Mesenchymal stem cell (in vitro differentiated cells and primary cell): ENCODE measurements around the gene RSBN1.

ENCODE experiments used
- DNase-seq: peaks from one replicate; pipeline ENCODE4 v3.0.0-alpha.2; 2013
- H2AFZ ChIP-seq: one replicate; pipeline ENCODE4 v1.6.1; 2013; ENCODE audit warnings: low read depth, mild to moderate bottlenecking, control low read depth, inconsistent platforms, low read length, moderate library complexity
- H2AK5ac ChIP-seq: 2 replicates; pipeline ENCODE4 v1.6.1; 2013; ENCODE audit warnings: low read length, moderate library complexity, mild to moderate bottlenecking, inconsistent platforms; ENCODE audit not compliant: severe bottlenecking
- H2BK120ac ChIP-seq: one replicate; pipeline ENCODE4 v1.6.1; 2013; ENCODE audit warnings: low read depth, mild to moderate bottlenecking, inconsistent platforms, low read length, moderate library complexity
- H2BK12ac ChIP-seq, 2 experiments: one replicate each; pipeline ENCODE4 v1.6.1; 2013; ENCODE audit warnings: inconsistent platforms in 2 of 2, low read length in 2 of 2, mild to moderate bottlenecking in 2 of 2, moderate library complexity in 2 of 2, control low read depth in 1 of 2
- H2BK15ac ChIP-seq: one replicate; pipeline ENCODE4 v1.6.1; 2013; ENCODE audit warnings: mild to moderate bottlenecking, low read depth, inconsistent platforms; ENCODE audit not compliant: poor library complexity, severe bottlenecking
- H2BK5ac ChIP-seq: 2 replicates; pipeline ENCODE4 v1.6.1; 2013; ENCODE audit warnings: low read depth, mild to moderate bottlenecking, low read length, control low read depth, inconsistent platforms; ENCODE audit not compliant: poor library complexity, severe bottlenecking
- H3K14ac ChIP-seq, 2 experiments: one replicate each; pipeline ENCODE4 v1.6.1; 2013; ENCODE audit warnings: inconsistent platforms in 2 of 2, low read length in 2 of 2, control low read depth in 1 of 2, mild to moderate bottlenecking in 1 of 2, moderate library complexity in 1 of 2
- H3K18ac ChIP-seq, 2 experiments: one replicate each; pipeline ENCODE4 v1.6.1; 2013; ENCODE audit warnings: inconsistent platforms in 2 of 2, low read length in 2 of 2, control low read depth in 1 of 2, low read depth in 1 of 2, mild to moderate bottlenecking in 1 of 2
- H3K23ac ChIP-seq, 2 experiments: one replicate each; pipeline ENCODE4 v1.6.1; 2013; ENCODE audit warnings: inconsistent platforms in 2 of 2, low read length in 2 of 2, mild to moderate bottlenecking in 2 of 2, moderate library complexity in 2 of 2, control low read depth in 1 of 2
- H3K27ac ChIP-seq: 2 replicates; pipeline ENCODE4 v1.5.1; 2013; ENCODE audit warnings: mild to moderate bottlenecking, moderate library complexity, low read length, control low read depth, inconsistent platforms; ENCODE audit not compliant: poor library complexity, severe bottlenecking
- H3K27me3 ChIP-seq, 2 experiments: 2 replicates each; pipeline versions ENCODE4 v1.6.1 to v1.7.0; 2013; ENCODE audit warnings: low read length in 2 of 2, mild to moderate bottlenecking in 2 of 2, moderate library complexity in 2 of 2, control low read depth in 1 of 2, inconsistent platforms in 1 of 2; ENCODE audit not compliant: control insufficient read depth in 1 of 2, insufficient read depth in 1 of 2
- H3K36me3 ChIP-seq, 2 experiments: 2 replicates each; pipeline versions ENCODE4 v1.6.1 to v1.7.0; 2013; ENCODE audit warnings: low read length in 2 of 2, control low read depth in 1 of 2, inconsistent platforms in 1 of 2, low read depth in 1 of 2, mild to moderate bottlenecking in 1 of 2; ENCODE audit not compliant: insufficient read depth in 2 of 2, control insufficient read depth in 1 of 2
- H3K4ac ChIP-seq, 2 experiments: one replicate each; pipeline ENCODE4 v1.6.1; 2013; ENCODE audit warnings: inconsistent platforms in 2 of 2, low read length in 2 of 2, mild to moderate bottlenecking in 2 of 2, moderate library complexity in 2 of 2, control low read depth in 1 of 2, low read depth in 1 of 2
- H3K4me1 ChIP-seq: 2 replicates; pipeline ENCODE4 v1.6.1; 2013; ENCODE audit warnings: low read depth, low read length, control low read depth; ENCODE audit not compliant: control insufficient read depth, insufficient read depth
- H3K4me2 ChIP-seq: 2 replicates; pipeline ENCODE4 v1.6.1; 2013; ENCODE audit warnings: low read length, mild to moderate bottlenecking, inconsistent platforms; ENCODE audit not compliant: poor library complexity, severe bottlenecking
- H3K4me3 ChIP-seq, 2 experiments: 2 replicates each; pipeline versions ENCODE4 v1.5.1 to v1.7.0; 2013; ENCODE audit warnings: low read length in 2 of 2, mild to moderate bottlenecking in 2 of 2, control low read depth in 1 of 2, low read depth in 1 of 2; ENCODE audit not compliant: insufficient read depth in 1 of 2
- H3K79me1 ChIP-seq: replicated peaks from 2 replicates; pipeline ENCODE4 v1.6.1; 2013; ENCODE audit warnings: mild to moderate bottlenecking, control low read depth, low read length, inconsistent platforms; ENCODE audit not compliant: poor library complexity, severe bottlenecking
- H3K9ac ChIP-seq: 2 replicates; pipeline ENCODE4 v1.7.0; 2013; ENCODE audit warnings: mild to moderate bottlenecking, low read length, moderate library complexity
- H3K9me3 ChIP-seq: 2 replicates; pipeline ENCODE4 v1.7.0; 2013; ENCODE audit warnings: mild to moderate bottlenecking, low read length; ENCODE audit not compliant: control insufficient read depth
- H4K8ac ChIP-seq: one replicate; pipeline ENCODE4 v1.6.1; 2013; ENCODE audit warnings: inconsistent platforms, mild to moderate bottlenecking, low read length, moderate library complexity
- H4K91ac ChIP-seq: one replicate; pipeline ENCODE4 v1.6.1; 2013; ENCODE audit warnings: mild to moderate bottlenecking, low read length, inconsistent platforms
- WGBS: methylation state at CpG from one replicate; pipeline ENCODE4 v1.1.7; 2013; ENCODE audit warnings: mixed read lengths; 5-methylcytosine and 5-hydroxymethylcytosine counted together

RSBN1 gene

DNA sequence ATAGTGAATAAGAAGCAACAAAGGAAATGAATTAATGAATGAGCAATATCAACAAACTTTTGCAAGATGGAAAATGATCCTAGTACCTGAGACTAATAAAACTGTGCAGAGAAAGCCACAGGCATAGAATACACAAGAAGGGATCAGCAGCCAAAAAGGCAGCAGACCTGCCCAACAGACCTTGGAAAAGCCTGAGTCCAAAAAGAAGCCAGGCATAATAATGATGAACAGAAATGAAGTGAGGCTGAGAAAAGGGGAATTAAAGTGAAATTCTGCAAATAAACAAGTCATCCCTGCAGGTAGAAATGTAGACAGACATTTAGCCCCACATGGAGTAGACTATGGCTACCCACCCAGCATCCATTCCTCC lies 42.7 kb downstream of the RSBN1 start:
- Histone ChIP-seq H2AK5ac (no peak overlapping the region), H2BK12ac (no peak overlapping the region), H3K9ac (no peak overlapping the region), H4K8ac (no peak overlapping the region), H3K4me2 (no peak overlapping the region), H3K9me3 (no peaks in the 10 kb centered on the region), H3K23ac (no peak overlapping the region), H3K4ac (no peak overlapping the region), H2BK120ac (no peak overlapping the region), H3K18ac (no peak overlapping the region), H2BK5ac (no peak overlapping the region), H3K79me1 (peaks cover 14% of the 10 kb centered on the region), H2BK15ac (no peak overlapping the region), H3K27me3 (no peaks in the 10 kb centered on the region), H3K27ac (no peak overlapping the region), H2AFZ (no peak overlapping the region), H3K4me1 (no peaks in the 10 kb centered on the region), H3K14ac (no peak overlapping the region), H3K4me3 (no peak overlapping the region), H4K91ac (no peak overlapping the region), H3K36me3 (peaks cover 3 to 42% of the 10 kb centered on the region in 2 experiments)
- no peak for DNase-seq

DNA sequence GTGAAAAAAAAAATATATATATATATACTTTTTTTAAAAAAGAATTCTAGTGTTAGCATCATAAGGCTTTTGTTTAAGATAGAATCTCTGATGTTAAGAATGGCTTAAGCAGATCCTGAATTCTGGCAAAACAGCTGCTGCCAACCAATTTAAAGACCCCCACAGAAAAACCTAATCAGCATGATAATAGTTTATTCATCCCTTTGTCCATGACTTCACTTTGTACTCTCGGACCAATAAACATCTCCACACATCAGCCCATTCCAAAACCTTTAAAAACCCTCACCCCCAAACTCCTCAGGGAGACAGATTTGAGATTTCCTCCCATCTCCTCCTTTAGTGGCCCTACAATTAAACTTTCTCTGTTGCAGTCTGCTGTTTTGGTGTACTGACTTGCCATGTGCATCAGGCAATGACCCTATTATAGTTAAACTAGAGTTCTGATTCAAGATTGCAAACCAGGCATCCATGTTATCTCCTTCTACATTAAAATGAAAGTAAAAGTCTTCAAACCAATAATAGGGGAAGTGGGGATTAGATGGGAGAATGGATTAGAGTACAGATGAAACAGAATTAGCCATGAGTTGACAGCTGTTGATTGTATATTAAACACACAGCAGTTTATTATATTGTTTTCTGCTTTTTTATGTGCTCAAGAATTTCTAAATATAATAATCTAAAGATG lies 43.2 kb downstream of the RSBN1 start:
- no peak overlapping the region for H2BK12ac ChIP-seq
- H4K91ac ChIP-seq = no peak overlapping the region
- H2AK5ac ChIP-seq = no peak overlapping the region
- peaks cover 13% of the 10 kb centered on the region for H3K79me1 ChIP-seq
- no peaks in the 10 kb centered on the region for H3K4me1 ChIP-seq
- H2BK120ac ChIP-seq = no peak overlapping the region
- no peak overlapping the region for H2BK5ac ChIP-seq
- H3K27ac ChIP-seq = no peak overlapping the region
- no peak overlapping the region for H3K4me2 ChIP-seq
- H2BK15ac ChIP-seq = no peak overlapping the region
- no peak overlapping the region for H3K4me3 ChIP-seq
- no peaks in the 10 kb centered on the region for H3K9me3 ChIP-seq
- H3K18ac ChIP-seq = no peak overlapping the region
- H3K14ac ChIP-seq = no peak overlapping the region
- H3K4ac ChIP-seq = no peak overlapping the region
- DNase-seq = no peak
- H3K36me3 ChIP-seq = peaks cover 0 to 41% of the 10 kb centered on the region in 2 experiments
- H3K27me3 ChIP-seq = no peaks in the 10 kb centered on the region
- 48% methylated on average over 1 of the region's 1 CpG for WGBS
- no peak overlapping the region for H3K23ac ChIP-seq
- H3K9ac ChIP-seq = no peak overlapping the region
- no peak overlapping the region for H2AFZ ChIP-seq
- H4K8ac ChIP-seq = no peak overlapping the region

DNA sequence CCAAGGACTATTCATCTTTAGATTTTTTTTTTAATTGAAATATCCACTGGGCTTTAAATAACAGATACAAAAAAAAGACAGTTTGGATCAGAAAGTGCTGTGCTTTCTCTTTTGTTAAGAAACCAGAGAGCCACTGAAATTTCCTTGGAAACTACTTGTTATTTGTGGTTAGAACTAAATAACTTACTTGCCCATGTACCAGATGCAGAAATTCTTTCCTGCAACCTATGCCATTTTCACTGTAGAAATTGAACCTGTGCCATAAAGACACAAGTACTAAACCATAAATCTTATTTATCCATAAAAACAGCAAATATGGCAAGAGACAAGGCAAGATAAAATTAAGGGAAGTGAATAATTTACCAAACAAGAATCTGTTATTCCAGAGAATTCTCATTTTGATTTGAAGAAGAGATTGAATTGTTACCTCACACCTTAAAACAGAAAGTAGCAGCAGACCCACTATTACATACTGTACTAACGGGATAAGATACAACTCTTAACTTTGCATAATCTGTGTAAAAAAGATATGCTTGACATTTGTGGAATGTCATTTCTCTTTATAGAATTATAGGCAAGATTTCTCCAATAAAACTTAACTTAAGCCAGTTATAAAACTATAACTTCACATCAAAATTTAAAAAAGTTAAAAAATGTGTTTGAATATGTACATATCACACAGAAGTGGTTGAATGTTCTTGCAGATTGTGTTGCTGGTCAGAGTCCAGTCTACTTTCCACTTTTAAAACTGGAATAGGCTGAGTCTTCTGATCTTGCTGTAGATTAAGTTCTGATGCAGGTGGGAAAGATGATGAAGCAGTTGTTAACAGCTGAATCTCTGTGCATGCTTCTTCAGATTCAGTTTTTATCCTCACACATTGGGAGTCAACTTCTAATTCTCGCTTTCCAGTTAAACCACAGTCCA lies 46.7 kb downstream of the RSBN1 start:
- H3K9me3 ChIP-seq = no peaks in the 10 kb centered on the region
- H2BK120ac ChIP-seq = no peak overlapping the region
- no peak overlapping the region for H3K27ac ChIP-seq
- WGBS = 100% methylated on average over 1 of the region's 2 CpGs
- H2AK5ac ChIP-seq = no peak overlapping the region
- no peak overlapping the region for H2AFZ ChIP-seq
- no peak overlapping the region for H3K18ac ChIP-seq
- no peak for DNase-seq
- H3K36me3 ChIP-seq = peaks cover 0 to 43% of the 10 kb centered on the region in 2 experiments
- H4K8ac ChIP-seq = no peak overlapping the region
- H3K79me1 ChIP-seq = peaks cover 10% of the 10 kb centered on the region
- no peak overlapping the region for H2BK5ac ChIP-seq
- H3K9ac ChIP-seq = no peak overlapping the region
- no peak overlapping the region for H2BK15ac ChIP-seq
- H3K4me1 ChIP-seq = no peaks in the 10 kb centered on the region
- no peaks in the 10 kb centered on the region for H3K27me3 ChIP-seq
- H2BK12ac ChIP-seq = no peak overlapping the region
- H3K4ac ChIP-seq = no peak overlapping the region
- H3K23ac ChIP-seq = no peak overlapping the region
- H3K4me2 ChIP-seq = no peak overlapping the region
- no peak overlapping the region for H3K4me3 ChIP-seq
- no peak overlapping the region for H4K91ac ChIP-seq
- H3K14ac ChIP-seq = no peak overlapping the region

DNA sequence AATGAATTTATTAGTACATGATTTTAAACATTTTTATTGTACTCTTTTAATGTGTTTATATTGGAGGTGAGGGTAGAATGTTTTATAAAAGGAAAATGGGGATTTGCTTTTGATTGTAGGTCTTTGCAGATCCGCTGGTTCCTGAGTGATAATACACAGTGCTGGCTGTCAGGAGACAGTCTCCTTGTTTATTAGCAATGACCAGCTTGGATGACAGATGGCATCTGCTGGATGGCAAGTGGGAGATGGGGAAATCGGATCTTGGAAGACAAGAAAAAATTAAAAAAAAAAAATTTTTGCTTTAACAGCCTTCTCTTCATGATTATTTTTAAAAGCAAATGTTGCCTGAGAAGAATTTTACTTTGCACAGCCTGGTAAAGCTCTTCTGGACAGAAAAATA lies 48.6 kb downstream of the RSBN1 start:
- 96% methylated on average over 1 of the region's 2 CpGs for WGBS
- H3K9me3 ChIP-seq = no peaks in the 10 kb centered on the region
- H2AFZ ChIP-seq = no peak overlapping the region
- H2AK5ac ChIP-seq = no peak overlapping the region
- peaks cover 4% of the 10 kb centered on the region for H3K79me1 ChIP-seq
- H4K91ac ChIP-seq = no peak overlapping the region
- H3K9ac ChIP-seq = no peak overlapping the region
- no peak overlapping the region for H2BK12ac ChIP-seq
- H3K4me2 ChIP-seq = no peak overlapping the region
- H2BK120ac ChIP-seq = no peak overlapping the region
- peaks cover 4% of the 10 kb centered on the region for H3K4me1 ChIP-seq
- no peak overlapping the region for H2BK15ac ChIP-seq
- no peaks in the 10 kb centered on the region for H3K27me3 ChIP-seq
- H3K23ac ChIP-seq = no peak overlapping the region
- H3K4ac ChIP-seq = no peak overlapping the region
- H4K8ac ChIP-seq = no peak overlapping the region
- no peak overlapping the region for H2BK5ac ChIP-seq
- H3K4me3 ChIP-seq = no peak overlapping the region
- no peak overlapping the region for H3K14ac ChIP-seq
- no peak overlapping the region for H3K27ac ChIP-seq
- no peak for DNase-seq
- H3K18ac ChIP-seq = no peak overlapping the region
- peaks cover 0 to 43% of the 10 kb centered on the region in 2 experiments for H3K36me3 ChIP-seq
